Body of pancreas (tissue), 4 donors: ENCODE data around the gene MMP14.
A peak's percentile ranks its signal among the peaks of the same experiment; 100 is the strongest.

Source experiments
- POLR2A ChIP-seq, 3 donors: fragments of 450-650 bp; IDR thresholded peaks; one replicate each; pipeline ENCODE4 v1.6.1; 2016; ENCODE audit warnings: antibody characterized with exemption in 3 of 3, mild to moderate bottlenecking in 2 of 3
- TF ChIP-seq, protein P1 (sequence below), 7 experiments: fragments of 450-650 bp in 4 of 7; fragments of 200-600 bp in 3 of 7; sonication (generic) in 3 of 7; IDR thresholded peaks; one replicate each; pipeline ENCODE4 v1.5.1; 2016 to 2019; ENCODE audit warnings: antibody characterized with exemption in 7 of 7

DNA sequence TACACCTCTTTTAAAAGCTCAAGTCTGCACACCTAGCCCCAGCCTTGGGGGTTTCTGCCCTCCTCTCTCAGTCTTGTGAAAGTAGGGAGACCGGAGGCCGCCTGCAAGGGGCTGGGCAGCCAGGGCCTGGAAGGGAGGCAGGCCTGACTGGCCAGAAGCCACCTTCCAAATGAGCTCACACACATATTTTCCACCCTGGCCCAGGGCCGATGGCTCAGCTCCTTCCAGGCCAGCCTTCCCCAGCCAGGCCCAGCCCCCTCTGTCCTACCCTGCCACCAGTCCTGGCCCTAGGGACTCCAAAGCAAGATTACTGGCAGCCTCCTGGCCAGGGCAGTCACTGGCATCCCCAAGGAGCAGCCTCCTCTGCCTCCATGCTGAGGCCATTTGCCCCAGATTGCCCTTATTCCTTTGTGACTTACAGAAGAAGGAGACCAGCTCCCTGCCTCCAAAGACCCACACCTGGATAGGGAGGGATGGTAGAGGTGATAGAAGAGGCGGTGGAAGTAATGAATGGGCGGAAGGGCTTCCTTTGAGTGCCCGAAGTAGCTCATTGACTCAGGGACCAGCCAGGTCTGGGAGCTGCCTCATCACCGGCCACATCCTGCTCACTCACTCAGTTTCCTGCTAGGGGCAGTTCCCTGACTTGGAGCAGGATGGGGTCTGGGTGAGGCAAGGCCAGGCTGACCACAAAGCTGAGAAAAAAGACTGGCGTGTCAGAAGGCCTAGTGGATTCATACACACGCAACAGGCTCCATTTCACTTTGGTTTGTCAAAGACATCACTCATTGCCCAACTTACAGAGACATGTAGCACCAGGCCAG lies 14.8 kb downstream of the MMP14 start:
- TF ChIP-seq, protein P1, sequence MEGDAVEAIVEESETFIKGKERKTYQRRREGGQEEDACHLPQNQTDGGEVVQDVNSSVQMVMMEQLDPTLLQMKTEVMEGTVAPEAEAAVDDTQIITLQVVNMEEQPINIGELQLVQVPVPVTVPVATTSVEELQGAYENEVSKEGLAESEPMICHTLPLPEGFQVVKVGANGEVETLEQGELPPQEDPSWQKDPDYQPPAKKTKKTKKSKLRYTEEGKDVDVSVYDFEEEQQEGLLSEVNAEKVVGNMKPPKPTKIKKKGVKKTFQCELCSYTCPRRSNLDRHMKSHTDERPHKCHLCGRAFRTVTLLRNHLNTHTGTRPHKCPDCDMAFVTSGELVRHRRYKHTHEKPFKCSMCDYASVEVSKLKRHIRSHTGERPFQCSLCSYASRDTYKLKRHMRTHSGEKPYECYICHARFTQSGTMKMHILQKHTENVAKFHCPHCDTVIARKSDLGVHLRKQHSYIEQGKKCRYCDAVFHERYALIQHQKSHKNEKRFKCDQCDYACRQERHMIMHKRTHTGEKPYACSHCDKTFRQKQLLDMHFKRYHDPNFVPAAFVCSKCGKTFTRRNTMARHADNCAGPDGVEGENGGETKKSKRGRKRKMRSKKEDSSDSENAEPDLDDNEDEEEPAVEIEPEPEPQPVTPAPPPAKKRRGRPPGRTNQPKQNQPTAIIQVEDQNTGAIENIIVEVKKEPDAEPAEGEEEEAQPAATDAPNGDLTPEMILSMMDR (IDR thresholded peaks at IDR 0.05) = no peak
- TF ChIP-seq POLR2A (IDR thresholded peaks at IDR 0.05) = peak in 2 of 3 donors; percentile 19 to 25
